ENCODE data around the gene NAGPA. TPM values are rescaled to one million over a fixed set of nuclear protein-coding genes. Genes with fewer than 3 reads are reported as not detected.

Gene NAGPA
- polyA plus RNA-seq, 1 of the 3 experiments (the other 2 are of a cell fraction), result 16.5 TPM

GRCh38 chr16:5041600-5042133 is 7.9 kb upstream of the NAGPA start:
- 23% methylated on average over 10 of the region's 12 CpGs for WGBS (ENCODE audit: low lambda C conversion rate)
- no peak overlapping the region for H2AFZ ChIP-seq (ENCODE audit: low read depth)

GRCh38 chr16:5040451-5040850 is 6.7 kb upstream of the NAGPA start:
- peaks cover 6% of the 10 kb centered on the region; the same call in 1 of the 2 replicates for H3K27me3 ChIP-seq (ENCODE audit: insufficient read depth)
- H3K4me1 ChIP-seq (ENCODE audit: control insufficient read depth in 1 of 2, insufficient read depth in 2 of 2, low read depth in 1 of 2, low read length in 1 of 2), result no peaks in the 10 kb centered on the region
- no peak overlapping the region for H3K4me3 ChIP-seq (ENCODE audit: low read depth in 2 of 2, low read length in 1 of 2)
- no peaks in the 10 kb centered on the region for H3K9me3 ChIP-seq
- POLR2A ChIA-PET, result no interaction called here
- CTCF ChIA-PET, result interaction anchor here (1.8 kb wide), 1 partner anchor 15 kb away, joined by 7 read pairs; no protein-coding TSS in a partner anchor
- H3K27ac ChIP-seq (ENCODE audit: low read depth in 2 of 2, low read length in 1 of 2), result no peak overlapping the region
- no peaks in the 10 kb centered on the region for H3F3A ChIP-seq (replicated peaks; ENCODE audit: insufficient read depth)
- 21% methylated on average over 7 of the region's 7 CpGs for whole genome bisulfite sequencing (ENCODE audit: low lambda C conversion rate)
- no peak overlapping the region for H2AFZ ChIP-seq (ENCODE audit: low read depth)
- no peak for DNase-seq
- no peaks in the 10 kb centered on the region for H3K79me2 ChIP-seq (ENCODE audit: insufficient read depth)
- H3K9me2 ChIP-seq, result no peaks in the 10 kb centered on the region
- H3K36me3 ChIP-seq (replicated peaks in 1 of 2; ENCODE audit: control insufficient read depth in 1 of 2, insufficient read depth in 2 of 2, low read length in 1 of 2), result no peaks in the 10 kb centered on the region
- no peak overlapping the region for H3K4me2 ChIP-seq
- H4K20me1 ChIP-seq (ENCODE audit: insufficient read depth), result no peaks in the 10 kb centered on the region
- no peak overlapping the region for H3K9ac ChIP-seq
- TF ChIP-seq TAF1 (IDR thresholded peaks at IDR 0.05; ENCODE audit: borderline replicate concordance, low read depth, low read length), result no peak
- no peak for TF ChIP-seq REST (IDR thresholded peaks at IDR 0.05; ENCODE audit: low read depth, low read length)
- no peak for TF ChIP-seq CHD2 (IDR thresholded peaks at IDR 0.05; ENCODE audit: low read length, partially characterized antibody)
- TF ChIP-seq NFIC (IDR thresholded peaks at IDR 0.05; ENCODE audit: borderline replicate concordance), result no peak
- TF ChIP-seq ZBTB33 (IDR thresholded peaks at IDR 0.05; ENCODE audit: borderline replicate concordance, low read depth), result no peak
- no peak for TF ChIP-seq TCF12 (IDR thresholded peaks at IDR 0.05)
- no peak for TF ChIP-seq NRF1 (IDR thresholded peaks at IDR 0.05; ENCODE audit: low read depth, low read length)

More at GRCh38 chr16:5041600-5042133, 7.9 kb upstream of the NAGPA start:
- Histone ChIP-seq H3K79me2 (ENCODE audit: insufficient read depth) (no peaks in the 10 kb centered on the region), H3K9me2 (no peaks in the 10 kb centered on the region), H3K4me3 (ENCODE audit: low read depth in 2 of 2, low read length in 1 of 2) (0 out of 4 replicates have a peak overlapping the region, but pooled peaks of 1 of the 2 experiments have one; percentile 25), H3K27ac (ENCODE audit: low read depth in 2 of 2, low read length in 1 of 2) (no peak overlapping the region), H3F3A (replicated peaks; ENCODE audit: insufficient read depth) (no peaks in the 10 kb centered on the region), H3K4me1 (ENCODE audit: control insufficient read depth in 1 of 2, insufficient read depth in 2 of 2, low read depth in 1 of 2, low read length in 1 of 2) (no peaks in the 10 kb centered on the region), H3K27me3 (ENCODE audit: insufficient read depth) (peaks cover 6% of the 10 kb centered on the region; the same call in 1 of the 2 replicates), H3K9me3 (no peaks in the 10 kb centered on the region), H3K9ac (no peak overlapping the region), H4K20me1 (ENCODE audit: insufficient read depth) (no peaks in the 10 kb centered on the region), H3K36me3 (replicated peaks in 1 of 2; ENCODE audit: control insufficient read depth in 1 of 2, insufficient read depth in 2 of 2, low read length in 1 of 2) (no peaks in the 10 kb centered on the region), H3K4me2 (peak overlapping the region; percentile 50)
- POLR2A ChIA-PET, result no interaction called here
- peak; percentile 15; the same call in 1 of the 2 replicates for TF ChIP-seq NFIC (IDR thresholded peaks at IDR 0.05; ENCODE audit: borderline replicate concordance)
- TF ChIP-seq FOSL2 (IDR thresholded peaks at IDR 0.05; ENCODE audit: borderline replicate concordance, low read depth), result peak; percentile 76
- TF ChIP-seq MAX (IDR thresholded peaks at IDR 0.05; ENCODE audit: low read depth), result no peak
- TF ChIP-seq JUND (IDR thresholded peaks at IDR 0.05), result peak; percentile 51; the same call in 1 of the 2 replicates
- TF ChIP-seq REST (IDR thresholded peaks at IDR 0.05; ENCODE audit: low read depth, low read length), result 0 out of 2 replicates have a peak, but pooled peaks have one; percentile 5
- DNase-seq, result no peak
- CTCF ChIA-PET, result interaction anchor here (1.8 kb wide), 1 partner anchor 14 kb away, joined by 7 read pairs; no protein-coding TSS in a partner anchor

Measured in SK-N-SH (cell line).